ENCODE data around the gene BUB1B.

The BUB1B gene

GRCh38 chr15:40226736-40227135, 65.9 kb downstream of the BUB1B start:
- Histone ChIP-seq H3K27ac (replicated peaks) (no peak overlapping the region; the same call in 1 of the 2 replicates), H3K4me3 (replicated peaks; ENCODE audit: insufficient read depth, low read length) (no peak overlapping the region), H3K27me3 (ENCODE audit: insufficient read depth, poor library complexity, severe bottlenecking) (no peaks in the 10 kb centered on the region)
- TF ChIP-seq SPI1 (IDR thresholded peaks at IDR 0.05; ENCODE audit: borderline replicate concordance, low read depth) = no peak
- TF ChIP-seq POLR2AphosphoS5 (IDR thresholded peaks at IDR 0.05; ENCODE audit: low read depth) = no peak
- TF ChIP-seq REST (IDR thresholded peaks at IDR 0.05; ENCODE audit: insufficient replicate concordance, low read depth) = no peak
- no peak for TF ChIP-seq CTCF (IDR thresholded peaks at IDR 0.05; ENCODE audit: insufficient read depth, low read length)
- TF ChIP-seq GABPA (IDR thresholded peaks at IDR 0.05; ENCODE audit: low read depth) = no peak
- no peak for DNase-seq (ENCODE audit: low read depth in 1 of 2, low spot score in 1 of 2)

GRCh38 chr15:40229316-40229715, 68.4 kb downstream of the BUB1B start:
- TF ChIP-seq GABPA (IDR thresholded peaks at IDR 0.05; ENCODE audit: low read depth) (no peak), SPI1 (IDR thresholded peaks at IDR 0.05; ENCODE audit: borderline replicate concordance, low read depth) (no peak), POLR2AphosphoS5 (IDR thresholded peaks at IDR 0.05; ENCODE audit: low read depth) (no peak), CTCF (IDR thresholded peaks at IDR 0.05; ENCODE audit: insufficient read depth, low read length) (no peak), REST (IDR thresholded peaks at IDR 0.05; ENCODE audit: insufficient replicate concordance, low read depth) (no peak)
- DNase-seq (ENCODE audit: low read depth in 1 of 2, low spot score in 1 of 2) = no peak
- Histone ChIP-seq H3K27ac (replicated peaks) (no peak overlapping the region), H3K27me3 (ENCODE audit: insufficient read depth, poor library complexity, severe bottlenecking) (no peaks in the 10 kb centered on the region), H3K4me3 (replicated peaks; ENCODE audit: insufficient read depth, low read length) (no peak overlapping the region)

- no peak overlapping the region for H3K27ac ChIP-seq (replicated peaks)
- no peak for DNase-seq (ENCODE audit: low read depth in 1 of 2, low spot score in 1 of 2)
- TF ChIP-seq SPI1 (IDR thresholded peaks at IDR 0.05; ENCODE audit: borderline replicate concordance, low read depth) = no peak
- TF ChIP-seq CTCF (IDR thresholded peaks at IDR 0.05; ENCODE audit: insufficient read depth, low read length) = no peak
- TF ChIP-seq GABPA (IDR thresholded peaks at IDR 0.05; ENCODE audit: low read depth) = no peak
- TF ChIP-seq REST (IDR thresholded peaks at IDR 0.05; ENCODE audit: insufficient replicate concordance, low read depth) = no peak
- no peak for TF ChIP-seq POLR2AphosphoS5 (IDR thresholded peaks at IDR 0.05; ENCODE audit: low read depth)
Measured at GRCh38 chr15:40229956-40230355, 69.1 kb downstream of the BUB1B start.

More at GRCh38 chr15:40229956-40230355, 69.1 kb downstream of the BUB1B start:
- no peaks in the 10 kb centered on the region for H3K27me3 ChIP-seq (ENCODE audit: insufficient read depth, poor library complexity, severe bottlenecking)
- no peak overlapping the region for H3K4me3 ChIP-seq (replicated peaks; ENCODE audit: insufficient read depth, low read length)
